ENCODE measurements around the gene NACC1.

DNA sequence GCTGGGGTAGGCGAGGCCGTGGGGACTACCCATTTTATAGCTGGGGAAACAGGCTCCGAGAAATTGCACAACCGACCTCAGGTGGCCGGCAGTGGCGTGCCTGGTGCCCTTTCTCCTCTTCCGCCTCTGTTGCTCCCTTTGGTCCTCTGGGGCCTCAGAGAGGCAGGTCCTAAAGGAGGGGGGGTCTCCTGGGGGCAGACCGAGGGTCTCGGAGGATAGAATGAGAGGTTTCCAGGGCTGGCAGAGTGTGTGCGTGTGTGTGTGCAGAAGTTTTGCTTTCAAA lies 20.8 kb downstream of the NACC1 start:
- TF ChIP-seq CTCF (IDR thresholded peaks at IDR 0.05; ENCODE audit: low read length) (no peak), EZH2 (optimal IDR thresholded peaks at IDR 0.05; ENCODE audit: low read depth, low read length) (no peak), EZH2phosphoT487 (IDR thresholded peaks at IDR 0.05; ENCODE audit: low read length) (no peak)

Measured in MM.1S (cell line).